Neural crest cell (in vitro differentiated cells): ENCODE results near the gene SLC13A3. TPM values are rescaled to one million over a fixed set of nuclear protein-coding genes. Genes with fewer than 3 reads are reported as not detected.

Source experiments
- DNase-seq: peaks from one replicate; pipeline ENCODE4 v3.0.0; 2021; ENCODE audit warnings: low read depth, mixed read lengths, low spot score
- H3K27ac Mint-ChIP-seq: one replicate; pipeline ENCODE4 v1.8.0; 2021; ENCODE audit warnings: mild to moderate bottlenecking, mixed read lengths; ENCODE audit not compliant: unreplicated experiment
- H3K27me3 Mint-ChIP-seq: 2 replicates; pipeline ENCODE4 v1.8.0; 2021; ENCODE audit warnings: low read depth, mild to moderate bottlenecking, mixed read lengths
- H3K36me3 Mint-ChIP-seq: 2 replicates; pipeline ENCODE4 v1.8.0; 2021; ENCODE audit warnings: low read depth, mild to moderate bottlenecking, mixed read lengths
- H3K4me1 Mint-ChIP-seq: 2 replicates; pipeline ENCODE4 v1.8.0; 2021; ENCODE audit warnings: mixed read lengths
- H3K4me3 Mint-ChIP-seq: one replicate; pipeline ENCODE4 v1.8.0; 2021; ENCODE audit warnings: mild to moderate bottlenecking, mixed read lengths
- H3K9me3 Mint-ChIP-seq: 2 replicates; pipeline ENCODE4 v1.8.0; 2021; ENCODE audit warnings: mixed read lengths
- total RNA-seq: library from RNA; stranded (reverse); gene quantifications from 2 replicates; pipeline ENCODE4 v1.2.1, GENCODE V29; 2021
- TF ChIP-seq, protein P1 (sequence below): fragments of 200-600 bp; sonication (generic); conservative IDR thresholded peaks from 2 replicates; pipeline ENCODE4 v1.5.0; 2021; ENCODE audit warnings: antibody characterized with exemption, mild to moderate bottlenecking

The SLC13A3 gene
- total RNA-seq, 1 donor from 2014 or later: 6.7 TPM

- Mint-ChIP-seq H3K27ac (no peak overlapping the region), H3K36me3 (peaks cover 2% of the 10 kb centered on the region), H3K4me3 (no peak overlapping the region), H3K27me3 (peaks cover 15% of the 10 kb centered on the region), H3K9me3 (peaks cover 3% of the 10 kb centered on the region), H3K4me1 (peaks cover 32% of the 10 kb centered on the region)
- no peak for DNase-seq
- TF ChIP-seq, protein P1, sequence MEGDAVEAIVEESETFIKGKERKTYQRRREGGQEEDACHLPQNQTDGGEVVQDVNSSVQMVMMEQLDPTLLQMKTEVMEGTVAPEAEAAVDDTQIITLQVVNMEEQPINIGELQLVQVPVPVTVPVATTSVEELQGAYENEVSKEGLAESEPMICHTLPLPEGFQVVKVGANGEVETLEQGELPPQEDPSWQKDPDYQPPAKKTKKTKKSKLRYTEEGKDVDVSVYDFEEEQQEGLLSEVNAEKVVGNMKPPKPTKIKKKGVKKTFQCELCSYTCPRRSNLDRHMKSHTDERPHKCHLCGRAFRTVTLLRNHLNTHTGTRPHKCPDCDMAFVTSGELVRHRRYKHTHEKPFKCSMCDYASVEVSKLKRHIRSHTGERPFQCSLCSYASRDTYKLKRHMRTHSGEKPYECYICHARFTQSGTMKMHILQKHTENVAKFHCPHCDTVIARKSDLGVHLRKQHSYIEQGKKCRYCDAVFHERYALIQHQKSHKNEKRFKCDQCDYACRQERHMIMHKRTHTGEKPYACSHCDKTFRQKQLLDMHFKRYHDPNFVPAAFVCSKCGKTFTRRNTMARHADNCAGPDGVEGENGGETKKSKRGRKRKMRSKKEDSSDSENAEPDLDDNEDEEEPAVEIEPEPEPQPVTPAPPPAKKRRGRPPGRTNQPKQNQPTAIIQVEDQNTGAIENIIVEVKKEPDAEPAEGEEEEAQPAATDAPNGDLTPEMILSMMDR: no peak
Measured at GRCh38 chr20:46652699-46653098, 1.4 kb upstream of the SLC13A3 start.

- peaks cover 39% of the 10 kb centered on the region for H3K4me1 Mint-ChIP-seq
- DNase-seq: no peak
- peaks cover 15% of the 10 kb centered on the region for H3K27me3 Mint-ChIP-seq
- peak overlapping the region; percentile 42 for H3K4me3 Mint-ChIP-seq
- TF ChIP-seq, protein P1: no peak
- no peaks in the 10 kb centered on the region for H3K36me3 Mint-ChIP-seq
- H3K27ac Mint-ChIP-seq: no peak overlapping the region
- H3K9me3 Mint-ChIP-seq: no peaks in the 10 kb centered on the region
Measured at GRCh38 chr20:46650575-46651090, 626 bp downstream of the SLC13A3 start.

GRCh38 chr20:46649965-46650542, 1.2 kb downstream of the SLC13A3 start:
- no peak for DNase-seq
- Mint-ChIP-seq H3K9me3 (no peaks in the 10 kb centered on the region), H3K36me3 (no peaks in the 10 kb centered on the region), H3K27ac (no peak overlapping the region), H3K4me3 (no peak overlapping the region), H3K4me1 (peaks cover 39% of the 10 kb centered on the region), H3K27me3 (peaks cover 15% of the 10 kb centered on the region)
- TF ChIP-seq, protein P1: no peak

DNA sequence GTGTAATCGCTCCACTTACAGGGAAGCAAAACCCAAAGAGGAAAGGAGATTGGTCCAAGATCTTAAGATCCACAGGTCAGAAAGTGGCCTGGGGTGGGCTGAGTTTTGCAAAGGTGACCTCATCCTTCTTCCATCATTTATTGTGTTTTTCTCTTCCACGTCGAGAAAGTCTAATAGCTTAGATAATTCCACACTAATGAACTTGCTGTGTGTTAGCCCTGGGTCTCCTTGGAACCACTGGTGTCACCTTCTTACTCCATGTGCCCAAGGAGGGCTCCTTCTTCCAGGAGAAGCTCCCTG, 1.7 kb downstream of the SLC13A3 start:
- no peak overlapping the region for H3K27ac Mint-ChIP-seq
- no peaks in the 10 kb centered on the region for H3K9me3 Mint-ChIP-seq
- H3K4me1 Mint-ChIP-seq: peaks cover 39% of the 10 kb centered on the region
- H3K36me3 Mint-ChIP-seq: no peaks in the 10 kb centered on the region
- no peak for DNase-seq
- TF ChIP-seq, protein P1: no peak
- peaks cover 15% of the 10 kb centered on the region for H3K27me3 Mint-ChIP-seq
- H3K4me3 Mint-ChIP-seq: no peak overlapping the region

DNA sequence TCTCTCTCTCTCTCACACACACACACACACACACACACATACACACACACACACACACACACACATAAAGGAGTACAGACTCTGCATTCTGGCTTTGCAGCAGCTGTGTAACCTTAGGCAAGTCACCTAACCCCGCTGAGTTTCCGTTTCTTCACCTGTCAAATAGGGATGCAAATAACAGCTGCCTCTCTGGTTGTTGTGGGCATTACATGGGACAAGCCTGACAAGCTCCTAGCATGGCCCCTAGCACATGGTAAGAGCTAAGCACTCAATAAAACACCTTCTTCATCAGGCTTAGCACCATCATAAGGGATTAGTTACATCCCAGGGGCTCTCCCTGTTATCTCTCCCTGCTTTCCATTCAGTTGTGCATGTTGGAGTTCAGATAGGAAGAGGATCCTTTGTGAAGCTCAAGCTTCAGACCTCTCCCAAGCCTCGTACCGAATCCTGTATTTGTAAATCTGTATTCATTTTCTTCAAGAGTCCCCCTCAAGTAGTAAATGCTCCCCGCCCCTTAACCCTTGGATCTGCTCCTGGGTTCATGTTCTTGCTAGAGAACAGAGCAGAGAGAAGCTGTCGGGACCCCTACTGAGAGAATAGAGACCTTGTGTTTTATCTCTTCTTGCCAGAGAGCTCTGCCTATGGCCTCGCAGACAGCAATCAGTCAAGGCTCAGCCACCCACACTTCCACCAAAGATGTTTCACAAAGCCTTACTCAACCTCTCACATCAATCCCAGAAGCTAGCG, 2.2 kb downstream of the SLC13A3 start:
- H3K27ac Mint-ChIP-seq: no peak overlapping the region
- TF ChIP-seq, protein P1: no peak
- DNase-seq: no peak
- H3K36me3 Mint-ChIP-seq: no peaks in the 10 kb centered on the region
- peaks cover 15% of the 10 kb centered on the region for H3K27me3 Mint-ChIP-seq
- no peaks in the 10 kb centered on the region for H3K9me3 Mint-ChIP-seq
- H3K4me1 Mint-ChIP-seq: peaks cover 39% of the 10 kb centered on the region
- no peak overlapping the region for H3K4me3 Mint-ChIP-seq
